Testis (tissue), 2 donors: ENCODE measurements around the gene OPHN1.

Experiments
- POLR2A ChIP-seq: fragments of 450-650 bp; IDR thresholded peaks from one replicate; pipeline ENCODE4 v1.6.1; 2017; ENCODE audit warnings: antibody characterized with exemption, mild to moderate bottlenecking, moderate library complexity
- TF ChIP-seq, protein P1 (sequence below), 3 experiments: fragments of 450-650 bp in 2 of 3; fragments of 200-600 bp in 1 of 3; sonication (generic) in 1 of 3; IDR thresholded peaks; one replicate each; pipeline ENCODE4 v1.5.1; 2016 to 2019; ENCODE audit warnings: antibody characterized with exemption in 3 of 3, mild to moderate bottlenecking in 2 of 3, moderate library complexity in 1 of 3

DNA sequence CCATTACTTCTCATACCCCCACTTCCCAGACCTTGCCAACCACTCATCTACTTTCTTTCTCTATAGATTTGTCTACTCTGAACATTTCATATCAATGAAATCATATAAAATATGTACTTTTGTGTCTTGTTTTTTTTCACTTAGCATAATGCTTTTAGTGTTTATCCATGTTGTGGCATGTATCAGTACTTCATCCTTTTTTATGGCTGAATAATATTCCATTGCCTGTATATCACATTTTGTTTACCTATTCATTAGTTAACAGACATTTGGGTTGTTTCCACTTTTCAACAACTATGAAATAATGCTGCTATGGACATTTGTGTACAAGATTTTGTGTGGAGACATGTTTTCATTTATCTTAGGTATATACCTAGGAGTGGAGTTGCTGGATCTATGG is 324.1 kb downstream of the OPHN1 start:
- TF ChIP-seq, protein P1, sequence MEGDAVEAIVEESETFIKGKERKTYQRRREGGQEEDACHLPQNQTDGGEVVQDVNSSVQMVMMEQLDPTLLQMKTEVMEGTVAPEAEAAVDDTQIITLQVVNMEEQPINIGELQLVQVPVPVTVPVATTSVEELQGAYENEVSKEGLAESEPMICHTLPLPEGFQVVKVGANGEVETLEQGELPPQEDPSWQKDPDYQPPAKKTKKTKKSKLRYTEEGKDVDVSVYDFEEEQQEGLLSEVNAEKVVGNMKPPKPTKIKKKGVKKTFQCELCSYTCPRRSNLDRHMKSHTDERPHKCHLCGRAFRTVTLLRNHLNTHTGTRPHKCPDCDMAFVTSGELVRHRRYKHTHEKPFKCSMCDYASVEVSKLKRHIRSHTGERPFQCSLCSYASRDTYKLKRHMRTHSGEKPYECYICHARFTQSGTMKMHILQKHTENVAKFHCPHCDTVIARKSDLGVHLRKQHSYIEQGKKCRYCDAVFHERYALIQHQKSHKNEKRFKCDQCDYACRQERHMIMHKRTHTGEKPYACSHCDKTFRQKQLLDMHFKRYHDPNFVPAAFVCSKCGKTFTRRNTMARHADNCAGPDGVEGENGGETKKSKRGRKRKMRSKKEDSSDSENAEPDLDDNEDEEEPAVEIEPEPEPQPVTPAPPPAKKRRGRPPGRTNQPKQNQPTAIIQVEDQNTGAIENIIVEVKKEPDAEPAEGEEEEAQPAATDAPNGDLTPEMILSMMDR (IDR thresholded peaks at IDR 0.05): no peak
- no peak for TF ChIP-seq POLR2A
